ENCODE measurements around the gene E2F4. TPM values are rescaled to one million over a fixed set of nuclear protein-coding genes. Genes with fewer than 3 reads are reported as not detected.

Gene E2F4
- total RNA-seq, 1 donor from 2014 or later: 51.2 TPM

GRCh38 chr16:67243481-67243880, 51.5 kb downstream of the E2F4 start:
- Histone ChIP-seq H3K36me3 (ENCODE audit: insufficient read depth, low read length) (peaks cover 11% of the 10 kb centered on the region), H3K79me2 (ENCODE audit: insufficient read depth, low read length) (peaks cover 62% of the 10 kb centered on the region), H3K27me3 (ENCODE audit: insufficient read depth, low read length) (no peaks in the 10 kb centered on the region), H3K9me3 (ENCODE audit: insufficient read depth, low read depth, low read length) (no peaks in the 10 kb centered on the region), H3K4me1 (ENCODE audit: insufficient read depth, low read length) (peaks cover 60% of the 10 kb centered on the region), H3K4me3 (ENCODE audit: insufficient read depth, low read depth, low read length) (no peak overlapping the region), H3K27ac (ENCODE audit: low read depth, low read length) (peak overlapping the region; percentile 69), H2AFZ (ENCODE audit: low read depth, low read length) (no peak overlapping the region), H4K20me1 (ENCODE audit: insufficient read depth, low read length) (no peaks in the 10 kb centered on the region), H3K9ac (ENCODE audit: low read length) (no peak overlapping the region), H3K4me2 (ENCODE audit: low read length) (peak overlapping the region; percentile 95)
- DNase-seq (ENCODE audit: low read depth): no peak
- Mint-ChIP-seq H3K27ac (ENCODE audit: unreplicated experiment) (no peak overlapping the region), H3K27me3 (ENCODE audit: low read depth, unreplicated experiment) (no peaks in the 10 kb centered on the region), H3K36me3 (ENCODE audit: low read depth, unreplicated experiment) (peaks cover 8% of the 10 kb centered on the region), H3K4me1 (ENCODE audit: low read depth, unreplicated experiment) (peaks cover 44% of the 10 kb centered on the region), H3K9me3 (ENCODE audit: unreplicated experiment) (no peaks in the 10 kb centered on the region), H3K4me3 (ENCODE audit: unreplicated experiment) (no peak overlapping the region)
- FAIRE-seq: no peak
- TF ChIP-seq EZH2 (IDR thresholded peaks at IDR 0.05; ENCODE audit: insufficient read depth, low read length): no peak

GRCh38 chr16:67244387-67245185, 52.6 kb downstream of the E2F4 start:
- no peaks in the 10 kb centered on the region for H3K9me3 Mint-ChIP-seq (ENCODE audit: unreplicated experiment)
- no peaks in the 10 kb centered on the region for H4K20me1 ChIP-seq (ENCODE audit: insufficient read depth, low read length)
- H3K4me2 ChIP-seq (ENCODE audit: low read length): peak overlapping the region; percentile 95
- H3K4me1 Mint-ChIP-seq (ENCODE audit: low read depth, unreplicated experiment): peaks cover 44% of the 10 kb centered on the region
- no peaks in the 10 kb centered on the region for H3K27me3 ChIP-seq (ENCODE audit: insufficient read depth, low read length)
- H3K4me3 ChIP-seq (ENCODE audit: insufficient read depth, low read depth, low read length): peak overlapping the region; percentile 19
- H3K27ac Mint-ChIP-seq (ENCODE audit: unreplicated experiment): peak overlapping the region; percentile 96
- H3K27me3 Mint-ChIP-seq (ENCODE audit: low read depth, unreplicated experiment): peaks cover 5% of the 10 kb centered on the region
- H3K9me3 ChIP-seq (ENCODE audit: insufficient read depth, low read depth, low read length): no peaks in the 10 kb centered on the region
- H3K79me2 ChIP-seq (ENCODE audit: insufficient read depth, low read length): peaks cover 53% of the 10 kb centered on the region
- H2AFZ ChIP-seq (ENCODE audit: low read depth, low read length): no peak overlapping the region
- FAIRE-seq (no peak), DNase-seq (ENCODE audit: low read depth) (peak; percentile 79)
- peaks cover 66% of the 10 kb centered on the region for H3K4me1 ChIP-seq (ENCODE audit: insufficient read depth, low read length)
- H3K36me3 ChIP-seq (ENCODE audit: insufficient read depth, low read length): peaks cover 3% of the 10 kb centered on the region
- peak overlapping the region; percentile 89 for H3K4me3 Mint-ChIP-seq (ENCODE audit: unreplicated experiment)
- H3K9ac ChIP-seq (ENCODE audit: low read length): peak overlapping the region; percentile 54
- H3K27ac ChIP-seq (ENCODE audit: low read depth, low read length): peak overlapping the region; percentile 69
- H3K36me3 Mint-ChIP-seq (ENCODE audit: low read depth, unreplicated experiment): peaks cover 3% of the 10 kb centered on the region
- no peak for TF ChIP-seq CTCF (IDR thresholded peaks at IDR 0.05; ENCODE audit: insufficient read depth, low read depth, low read length)
- TF ChIP-seq EZH2 (IDR thresholded peaks at IDR 0.05; ENCODE audit: insufficient read depth, low read length): no peak

- Mint-ChIP-seq H3K4me3 (ENCODE audit: unreplicated experiment) (peak overlapping the region; percentile 89), H3K9me3 (ENCODE audit: unreplicated experiment) (no peaks in the 10 kb centered on the region), H3K4me1 (ENCODE audit: low read depth, unreplicated experiment) (peaks cover 42% of the 10 kb centered on the region), H3K27me3 (ENCODE audit: low read depth, unreplicated experiment) (peaks cover 7% of the 10 kb centered on the region), H3K27ac (ENCODE audit: unreplicated experiment) (peak overlapping the region; percentile 96), H3K36me3 (ENCODE audit: low read depth, unreplicated experiment) (no peaks in the 10 kb centered on the region)
- Histone ChIP-seq H3K36me3 (ENCODE audit: insufficient read depth, low read length) (no peaks in the 10 kb centered on the region), H3K9ac (ENCODE audit: low read length) (peak overlapping the region; percentile 82), H3K27me3 (ENCODE audit: insufficient read depth, low read length) (no peaks in the 10 kb centered on the region), H3K4me1 (ENCODE audit: insufficient read depth, low read length) (peaks cover 71% of the 10 kb centered on the region), H3K4me3 (ENCODE audit: insufficient read depth, low read depth, low read length) (peak overlapping the region; percentile 74), H3K79me2 (ENCODE audit: insufficient read depth, low read length) (peaks cover 47% of the 10 kb centered on the region), H3K9me3 (ENCODE audit: insufficient read depth, low read depth, low read length) (no peaks in the 10 kb centered on the region), H3K27ac (ENCODE audit: low read depth, low read length) (peak overlapping the region; percentile 69), H2AFZ (ENCODE audit: low read depth, low read length) (no peak overlapping the region), H3K4me2 (ENCODE audit: low read length) (peak overlapping the region; percentile 95), H4K20me1 (ENCODE audit: insufficient read depth, low read length) (no peaks in the 10 kb centered on the region)
- no peak for DNase-seq (ENCODE audit: low read depth)
- no peak for TF ChIP-seq EZH2 (IDR thresholded peaks at IDR 0.05; ENCODE audit: insufficient read depth, low read length)
- TF ChIP-seq CTCF (IDR thresholded peaks at IDR 0.05; ENCODE audit: insufficient read depth, low read depth, low read length): no peak
- no peak for FAIRE-seq
Measured at GRCh38 chr16:67245186-67245585, 53.2 kb downstream of the E2F4 start.
